Kidney capillary endothelial cell (primary cell): ENCODE measurements around the gene C1orf21.

ENCODE experiments used
- DNase-seq: peaks from one replicate; pipeline ENCODE4 v3.0.0-alpha.2; 2018; ENCODE audit warnings: low spot score

C1orf21 gene

GRCh38 chr1:184412472-184412871, 25.6 kb downstream of the C1orf21 start:
- DNase-seq = no peak

- DNase-seq = no peak
Observed at GRCh38 chr1:184416481-184416880, 29.7 kb downstream of the C1orf21 start.

- DNase-seq = no peak
Observed at GRCh38 chr1:184416946-184417345, 30.1 kb downstream of the C1orf21 start.

GRCh38 chr1:184417916-184418315, 31.1 kb downstream of the C1orf21 start:
- no peak for DNase-seq

- no peak for DNase-seq
Observed at GRCh38 chr1:184418652-184419349, 32.0 kb downstream of the C1orf21 start.

- no peak for DNase-seq
Observed at GRCh38 chr1:184419350-184420161, 32.7 kb downstream of the C1orf21 start.

- DNase-seq = no peak
Observed at GRCh38 chr1:184422490-184423233, 35.8 kb downstream of the C1orf21 start.

GRCh38 chr1:184423649-184424048, 36.8 kb downstream of the C1orf21 start:
- no peak for DNase-seq

- no peak for DNase-seq
Observed at GRCh38 chr1:184424157-184424556, 37.3 kb downstream of the C1orf21 start.

GRCh38 chr1:184424945-184425344, 38.1 kb downstream of the C1orf21 start:
- DNase-seq = no peak

GRCh38 chr1:184425449-184426277, 38.8 kb downstream of the C1orf21 start:
- DNase-seq = no peak

- no peak for DNase-seq
Observed at GRCh38 chr1:184426278-184426674, 39.4 kb downstream of the C1orf21 start.

- no peak for DNase-seq
Observed at GRCh38 chr1:184427722-184428121, 40.9 kb downstream of the C1orf21 start.

GRCh38 chr1:184428604-184429003, 41.8 kb downstream of the C1orf21 start:
- no peak for DNase-seq

GRCh38 chr1:184429335-184429734, 42.5 kb downstream of the C1orf21 start:
- no peak for DNase-seq

GRCh38 chr1:184433956-184434502, 47.2 kb downstream of the C1orf21 start:
- DNase-seq = no peak

- DNase-seq = no peak
Observed at GRCh38 chr1:184437291-184437690, 50.5 kb downstream of the C1orf21 start.

- no peak for DNase-seq
Observed at GRCh38 chr1:184438363-184438762, 51.5 kb downstream of the C1orf21 start.

GRCh38 chr1:184442260-184442659, 55.4 kb downstream of the C1orf21 start:
- no peak for DNase-seq

- no peak for DNase-seq
Observed at GRCh38 chr1:184443201-184443600, 56.4 kb downstream of the C1orf21 start.

GRCh38 chr1:184443624-184444023, 56.8 kb downstream of the C1orf21 start:
- DNase-seq = no peak

GRCh38 chr1:184445997-184446396, 59.2 kb downstream of the C1orf21 start:
- DNase-seq = no peak
